HG03103 (cell line): ENCODE results near the gene CALCB.

ENCODE experiments used
- ATAC-seq: cut with Tn5 transposase; IDR thresholded peaks from one replicate; pipeline ENCODE4 v1.9.1; 2021; ENCODE audit warnings: low read depth; ENCODE audit not compliant: unreplicated experiment

The CALCB gene

DNA sequence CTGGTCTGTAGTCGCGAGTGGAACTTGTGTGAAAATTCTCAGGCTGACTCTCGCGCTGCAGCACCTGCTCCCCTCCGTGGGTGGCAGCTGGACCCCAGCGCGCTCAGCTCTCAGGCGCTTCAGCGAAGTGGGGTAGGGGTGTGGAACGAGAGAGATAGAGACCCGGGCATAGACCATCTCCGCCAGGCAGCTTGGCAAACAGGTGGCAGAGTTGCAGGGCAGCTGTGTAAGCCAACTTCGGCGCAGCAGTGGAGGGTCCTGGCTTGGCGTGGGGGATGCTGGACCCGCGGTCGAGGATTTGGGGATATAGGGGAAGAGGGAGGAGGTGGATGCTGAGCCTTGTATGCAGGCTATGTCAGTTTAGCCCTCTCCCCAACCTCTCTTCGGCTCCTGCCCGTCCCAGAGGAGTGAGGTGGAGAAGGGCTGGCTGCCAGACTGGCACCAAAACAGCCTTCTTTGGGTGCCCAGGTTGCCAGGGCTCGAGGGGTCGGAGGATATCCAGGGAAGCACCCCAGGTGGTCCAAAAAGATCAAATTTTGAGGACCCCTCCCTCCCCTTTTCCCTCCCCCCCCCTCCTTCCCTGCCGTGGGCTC lies 746 bp upstream of the CALCB start:
- no peak for ATAC-seq

- peak; percentile 93 for ATAC-seq
These were observed 1.1 kb downstream of the CALCB start for GRCh38 chr11:15074206-15075161.

DNA sequence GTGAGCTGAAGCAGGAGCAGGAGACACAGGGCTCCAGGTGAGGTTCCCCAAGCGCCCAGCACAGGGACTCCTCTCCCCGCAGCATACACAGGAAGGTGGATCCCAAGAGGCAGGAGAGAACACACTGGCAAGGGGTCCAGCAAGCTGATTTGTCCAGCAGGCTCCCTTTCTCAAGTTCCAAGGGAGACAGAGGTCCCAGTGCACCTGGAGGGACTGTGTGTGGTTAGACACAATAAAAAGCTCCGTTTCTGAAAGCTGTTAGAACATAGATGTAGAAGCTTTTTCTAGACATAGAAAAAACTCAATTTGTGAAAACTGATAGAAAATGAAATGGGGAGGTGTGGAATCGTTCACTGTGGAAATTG lies 1.8 kb downstream of the CALCB start:
- no peak for ATAC-seq

GRCh38 chr11:15091175-15091574 lies 17.8 kb downstream of the CALCB start:
- no peak for ATAC-seq

GRCh38 chr11:15091625-15092024 lies 18.2 kb downstream of the CALCB start:
- ATAC-seq = no peak

DNA sequence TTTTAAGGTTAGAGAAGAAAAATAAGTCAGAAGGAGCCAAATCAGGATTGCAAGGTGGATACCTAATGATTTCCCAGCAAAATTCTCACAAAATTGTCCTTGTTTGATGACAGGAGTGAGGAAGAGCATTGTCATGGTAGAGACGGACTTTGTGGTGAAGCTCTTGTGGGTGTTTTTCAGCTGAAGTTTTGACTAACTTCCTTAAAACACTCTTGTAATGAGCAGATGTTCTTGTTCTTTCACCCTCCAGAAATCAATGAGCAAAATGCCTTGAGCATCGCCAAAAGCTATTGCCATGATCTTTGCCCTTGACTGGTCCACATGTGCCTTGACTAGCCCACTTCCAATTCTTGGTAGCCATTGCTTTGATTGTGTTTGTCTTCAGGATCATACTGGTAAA lies 20.0 kb downstream of the CALCB start:
- peak; percentile 79 for ATAC-seq

DNA sequence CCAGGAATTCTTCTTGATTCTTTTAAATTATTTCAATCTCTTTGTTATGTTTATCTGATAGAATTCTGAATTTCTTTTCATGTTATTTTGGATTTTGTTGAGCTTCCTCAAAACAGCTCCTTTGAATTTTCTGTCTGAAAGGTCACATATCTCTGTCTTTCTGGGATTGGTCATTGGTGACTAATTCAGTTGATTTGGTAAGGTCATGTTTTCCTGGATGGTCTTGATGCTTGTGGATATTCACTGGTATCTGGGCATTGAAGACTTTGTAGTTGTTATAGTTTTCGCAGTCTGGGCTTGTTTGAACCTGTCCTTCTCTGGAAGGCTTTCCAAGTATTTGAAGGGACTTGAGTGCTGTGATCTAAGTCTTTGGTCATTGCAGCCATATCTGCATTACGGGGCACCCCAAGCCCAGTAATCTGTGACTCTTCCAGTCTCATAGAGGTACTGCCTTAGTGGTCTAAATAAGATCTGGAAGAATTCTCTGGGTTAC lies 22.4 kb downstream of the CALCB start:
- no peak for ATAC-seq

- ATAC-seq = no peak
These were observed 24.0 kb downstream of the CALCB start for GRCh38 chr11:15097411-15097810.

GRCh38 chr11:15099267-15099666 lies 25.9 kb downstream of the CALCB start:
- no peak for ATAC-seq

GRCh38 chr11:15101072-15101709 lies 27.8 kb downstream of the CALCB start:
- peak; percentile 76 for ATAC-seq

- no peak for ATAC-seq
These were observed 30.8 kb downstream of the CALCB start for GRCh38 chr11:15104166-15104565.

- ATAC-seq = no peak
These were observed 33.0 kb downstream of the CALCB start for GRCh38 chr11:15106201-15106965.

- peak; percentile 48 for ATAC-seq
These were observed 34.5 kb downstream of the CALCB start for GRCh38 chr11:15107730-15108515.

DNA sequence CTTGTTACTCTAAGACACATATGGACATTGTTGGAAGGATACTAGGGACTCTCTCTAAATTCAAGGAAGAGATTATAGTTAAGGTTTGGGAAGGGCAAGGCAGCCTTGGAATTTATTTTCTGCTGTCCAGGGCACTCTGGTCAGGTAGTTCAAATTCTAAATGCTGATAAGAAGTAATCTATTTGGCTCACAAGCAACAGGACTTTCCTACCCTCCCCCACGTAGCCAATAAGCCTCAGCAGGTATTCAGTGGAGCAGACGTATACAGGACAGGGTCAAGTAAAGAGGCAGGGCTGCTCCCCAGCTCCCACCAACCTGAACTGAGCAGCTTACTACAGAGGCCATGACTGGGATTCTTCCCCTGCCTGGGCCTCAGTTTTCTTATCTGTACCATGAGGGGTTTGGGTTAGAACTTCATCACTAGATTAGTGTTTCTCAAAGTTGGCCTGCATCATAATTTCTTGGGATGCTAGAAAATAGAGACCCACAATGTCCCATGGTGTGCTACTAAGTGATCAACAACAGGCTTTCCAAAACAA lies 35.3 kb downstream of the CALCB start:
- ATAC-seq = no peak

GRCh38 chr11:15109602-15110001 lies 36.2 kb downstream of the CALCB start:
- no peak for ATAC-seq

DNA sequence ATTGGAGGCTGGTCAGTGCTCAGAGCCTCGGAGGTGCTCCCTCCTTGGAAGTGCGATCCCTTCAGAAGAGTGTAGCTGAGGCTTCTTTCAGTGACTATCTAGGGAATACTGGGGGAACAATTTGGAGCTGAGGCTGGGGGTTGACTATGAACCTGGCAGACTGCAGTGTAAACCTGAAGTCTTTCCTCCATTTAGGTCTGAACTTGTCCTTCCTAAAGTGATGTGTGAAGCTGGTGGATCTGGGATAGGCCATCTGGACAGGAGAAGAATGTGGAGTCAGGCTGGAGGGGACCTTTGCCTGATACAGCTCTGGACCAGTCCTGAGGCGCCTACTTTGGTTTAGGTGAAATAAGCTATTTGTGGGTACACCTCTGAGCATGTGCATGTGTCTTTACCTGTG lies 37.8 kb downstream of the CALCB start:
- no peak for ATAC-seq

DNA sequence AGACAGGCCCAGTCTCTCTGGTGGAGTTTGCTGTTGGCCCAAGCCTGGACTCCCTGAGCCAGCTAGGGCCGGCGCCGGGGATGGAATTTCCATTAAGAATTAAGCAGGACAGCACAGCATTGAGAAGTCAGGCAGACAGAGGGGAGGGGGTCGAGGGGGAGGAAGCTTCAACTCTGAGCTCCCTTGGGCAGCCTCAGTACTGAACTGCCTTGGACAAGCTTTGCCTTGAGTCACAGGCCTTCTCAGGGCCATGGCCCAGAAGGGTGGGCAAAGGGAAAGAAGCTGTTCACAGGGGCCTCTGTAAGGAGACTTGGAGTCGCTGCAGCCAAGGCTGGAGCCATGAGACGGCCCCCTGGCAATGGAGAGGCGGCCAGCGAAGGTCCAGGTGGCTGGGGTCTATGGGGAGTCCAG lies 38.7 kb downstream of the CALCB start:
- no peak for ATAC-seq

DNA sequence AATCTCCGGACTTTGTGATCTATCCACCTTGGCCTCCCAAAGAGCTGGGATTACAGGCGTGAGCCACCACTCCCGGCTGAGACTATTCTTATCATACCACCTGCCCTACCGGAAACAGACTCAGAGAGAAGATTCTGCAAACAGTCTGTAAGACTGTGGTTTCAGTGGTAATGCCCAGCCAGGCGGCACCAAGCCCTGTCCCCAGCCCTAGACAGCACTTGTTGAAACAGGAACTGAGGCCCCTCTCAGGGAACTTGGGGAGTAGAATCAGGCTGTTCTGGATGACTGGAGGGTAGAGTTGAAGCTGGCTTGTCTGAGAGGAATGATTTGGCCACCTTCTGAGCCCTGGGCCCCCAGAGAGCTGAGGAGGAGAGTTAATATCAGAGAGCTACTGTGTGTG lies 40.0 kb downstream of the CALCB start:
- ATAC-seq = peak; percentile 91
